HG03135 (cell line): ENCODE results near the gene UBE3C.
A peak's percentile ranks its signal among the peaks of the same experiment; 100 is the strongest.
"Not testable (repeated sequence)": the region's sequence is repeated elsewhere in the genome, so short reads cannot be mapped to it uniquely, and the experiment has no call there.

ENCODE experiments used
- ATAC-seq: cut with Tn5 transposase; IDR thresholded peaks from one replicate; pipeline ENCODE4 v1.9.1; 2021; ENCODE audit warnings: mild to moderate bottlenecking, moderate library complexity; ENCODE audit not compliant: unreplicated experiment

Gene UBE3C

DNA sequence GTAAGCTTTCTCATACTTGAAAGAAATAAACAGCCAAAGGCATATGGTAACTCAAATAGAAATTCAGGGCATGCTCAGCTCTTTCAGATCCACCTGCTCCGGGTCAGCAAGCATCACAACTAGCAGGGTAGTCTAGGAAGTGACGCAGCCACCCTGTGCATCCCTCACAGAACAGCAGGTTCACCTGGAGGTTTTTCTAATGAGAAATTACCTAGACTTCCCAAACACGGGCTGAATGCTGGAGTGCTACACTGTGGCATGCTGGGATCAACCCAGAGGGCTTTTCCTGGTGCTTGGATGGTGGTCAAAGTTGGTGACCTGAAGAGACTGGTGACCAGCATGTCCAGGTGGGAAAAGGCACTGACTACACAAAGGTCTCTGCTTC lies 131.3 kb downstream of the UBE3C start:
- no peak for ATAC-seq

- no peak for ATAC-seq
Observed at GRCh38 chr7:157271315-157271990, 132.7 kb downstream of the UBE3C start.

GRCh38 chr7:157271991-157272324 lies 133.2 kb downstream of the UBE3C start:
- no peak for ATAC-seq

DNA sequence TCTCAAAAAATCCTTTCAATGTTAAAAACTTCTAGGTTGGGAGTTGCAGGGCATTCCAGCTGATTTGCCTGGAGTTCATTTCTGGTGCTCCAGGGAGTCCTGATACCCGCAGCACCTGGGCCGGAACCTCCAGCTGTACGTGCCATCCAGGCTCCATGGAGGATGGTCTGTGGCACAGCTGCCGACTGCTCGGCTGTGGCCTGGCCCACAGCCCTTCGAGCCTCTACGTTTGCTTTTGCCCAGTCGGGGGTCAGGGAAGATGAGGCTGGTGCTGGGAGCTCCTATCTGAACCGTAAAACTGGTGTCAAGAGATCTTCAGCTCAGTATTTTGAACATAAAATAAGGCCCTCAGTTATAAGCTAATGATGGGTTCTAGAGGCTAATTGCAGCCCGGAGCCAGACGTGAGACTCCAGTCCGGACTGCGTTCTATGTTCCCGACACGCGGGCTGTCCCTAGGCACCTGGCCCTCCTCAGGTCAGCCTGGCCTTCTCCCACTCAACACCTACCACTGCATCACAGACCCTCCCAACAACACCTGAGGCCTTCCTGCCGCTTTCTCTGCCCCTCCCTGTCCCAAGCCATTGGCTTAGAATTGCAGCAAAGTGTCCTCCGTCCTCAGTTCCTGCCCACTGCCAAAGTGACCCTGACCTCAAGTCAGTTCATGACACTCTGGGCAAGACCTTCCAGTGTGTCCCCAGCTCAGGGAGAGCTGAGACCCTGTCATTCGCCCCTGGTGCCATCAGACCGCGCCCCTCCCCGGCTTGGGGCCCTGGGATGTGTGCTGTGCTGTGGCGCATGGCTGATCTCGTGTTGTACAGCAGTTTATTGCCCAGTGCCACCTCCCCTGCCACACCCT lies 133.9 kb downstream of the UBE3C start:
- ATAC-seq = no peak

DNA sequence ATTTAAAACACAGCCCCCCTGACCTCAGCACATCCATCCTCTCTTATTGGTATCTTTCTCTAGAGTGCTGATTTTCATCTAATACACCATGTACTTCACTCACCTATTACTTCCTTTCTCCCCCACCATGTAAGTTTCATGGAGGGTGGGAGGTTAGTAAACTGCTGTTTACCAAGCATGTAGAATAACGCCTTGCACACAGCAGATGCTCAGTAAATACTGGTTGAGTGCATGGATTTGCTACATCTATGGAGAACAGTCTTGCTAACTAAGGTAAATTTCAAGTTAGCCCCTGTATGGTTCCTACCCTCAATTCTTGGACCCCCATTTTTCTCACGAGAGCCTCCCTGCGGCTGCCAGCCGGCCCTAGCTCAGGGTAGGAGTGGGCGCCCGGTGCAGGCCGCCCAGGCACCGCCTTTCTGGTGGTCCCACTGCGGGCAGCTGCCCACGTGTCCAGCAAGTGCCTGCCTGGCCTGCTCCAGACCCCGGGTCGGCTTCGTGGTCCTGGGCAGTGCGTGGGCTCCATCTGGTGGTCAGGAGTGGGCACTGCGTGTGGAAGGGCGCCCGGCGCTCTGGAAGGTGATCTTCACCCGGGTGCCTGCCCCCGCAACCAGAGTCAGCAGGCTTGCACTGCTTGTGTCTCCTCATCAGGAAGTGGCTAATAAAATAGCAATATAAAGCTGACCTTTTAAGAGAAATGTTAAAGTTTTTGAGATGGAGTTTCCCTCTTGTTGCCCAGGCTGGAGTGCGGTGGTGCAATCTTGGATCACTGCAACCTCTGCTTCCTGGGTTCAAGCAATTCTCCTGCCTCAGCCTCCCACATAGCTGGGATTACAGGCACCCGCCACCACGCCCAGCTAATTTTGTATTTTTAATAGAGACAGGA lies 134.7 kb downstream of the UBE3C start:
- ATAC-seq = peak; percentile 83

GRCh38 chr7:157274094-157274634 lies 135.4 kb downstream of the UBE3C start:
- not testable (repeated sequence) for ATAC-seq

GRCh38 chr7:157274991-157275427 lies 136.3 kb downstream of the UBE3C start:
- ATAC-seq = no peak

- ATAC-seq = no peak
Observed at GRCh38 chr7:157276091-157276561, 137.4 kb downstream of the UBE3C start.

DNA sequence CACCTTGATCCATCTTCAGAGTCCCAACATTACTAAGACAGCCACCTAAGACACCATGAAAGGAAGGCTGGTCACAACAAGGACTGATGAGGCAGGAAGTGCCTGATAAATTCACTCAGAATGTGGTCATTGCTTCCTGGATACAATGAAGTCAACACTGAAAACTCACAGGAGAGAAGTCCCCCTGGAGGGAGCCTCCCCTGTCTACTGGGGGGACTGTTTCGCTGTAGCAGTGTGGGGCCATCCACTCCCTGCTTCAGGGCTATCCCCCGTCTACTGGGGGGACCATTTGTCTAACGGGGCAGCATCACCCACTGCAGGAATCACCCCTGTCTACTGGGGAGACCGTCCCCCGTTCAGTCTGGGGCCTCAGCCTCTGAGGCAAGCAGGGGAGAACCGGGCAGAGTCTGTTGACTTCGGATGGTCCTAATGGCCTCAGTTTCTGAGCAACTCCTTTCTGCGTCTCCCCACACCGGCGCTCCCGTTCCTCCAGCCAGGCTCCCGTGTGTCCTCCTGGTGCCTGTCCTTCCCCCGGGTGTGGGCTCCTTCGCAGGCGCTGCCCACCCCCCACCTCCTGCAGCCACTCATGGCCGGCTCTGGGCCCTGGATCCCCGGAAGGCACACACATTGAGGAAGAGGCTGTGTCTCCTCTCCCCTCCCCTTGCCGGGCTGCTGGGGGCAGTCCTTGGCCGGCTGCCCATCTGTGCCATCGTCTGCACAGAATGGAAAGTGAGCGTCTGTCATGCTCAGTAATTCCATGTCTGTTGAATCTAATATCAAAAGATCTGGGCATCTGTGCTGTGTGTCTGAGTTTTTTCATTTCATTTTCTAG lies 138.2 kb downstream of the UBE3C start:
- ATAC-seq = no peak

DNA sequence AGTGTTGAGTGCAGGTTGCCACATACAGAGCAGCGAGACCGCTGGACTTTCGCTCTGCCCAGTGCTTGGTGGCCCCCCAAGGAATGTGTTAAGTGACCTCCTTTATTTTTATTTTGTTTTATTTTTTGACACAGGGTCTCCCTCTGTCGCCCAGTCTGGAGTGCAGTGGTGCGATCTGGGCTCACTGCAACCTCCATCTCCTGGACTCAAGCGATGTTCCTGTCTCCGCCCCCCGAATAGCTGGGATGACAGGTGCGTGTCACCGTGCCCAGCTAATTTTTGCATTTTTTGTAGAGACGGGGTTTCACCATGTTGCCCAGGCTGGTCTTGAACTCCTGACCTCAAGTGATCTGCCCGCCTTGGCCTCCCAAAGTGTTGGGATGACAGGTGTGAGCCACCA lies 138.8 kb downstream of the UBE3C start:
- not testable (repeated sequence) for ATAC-seq

GRCh38 chr7:157278167-157278790 lies 139.6 kb downstream of the UBE3C start:
- no peak for ATAC-seq

DNA sequence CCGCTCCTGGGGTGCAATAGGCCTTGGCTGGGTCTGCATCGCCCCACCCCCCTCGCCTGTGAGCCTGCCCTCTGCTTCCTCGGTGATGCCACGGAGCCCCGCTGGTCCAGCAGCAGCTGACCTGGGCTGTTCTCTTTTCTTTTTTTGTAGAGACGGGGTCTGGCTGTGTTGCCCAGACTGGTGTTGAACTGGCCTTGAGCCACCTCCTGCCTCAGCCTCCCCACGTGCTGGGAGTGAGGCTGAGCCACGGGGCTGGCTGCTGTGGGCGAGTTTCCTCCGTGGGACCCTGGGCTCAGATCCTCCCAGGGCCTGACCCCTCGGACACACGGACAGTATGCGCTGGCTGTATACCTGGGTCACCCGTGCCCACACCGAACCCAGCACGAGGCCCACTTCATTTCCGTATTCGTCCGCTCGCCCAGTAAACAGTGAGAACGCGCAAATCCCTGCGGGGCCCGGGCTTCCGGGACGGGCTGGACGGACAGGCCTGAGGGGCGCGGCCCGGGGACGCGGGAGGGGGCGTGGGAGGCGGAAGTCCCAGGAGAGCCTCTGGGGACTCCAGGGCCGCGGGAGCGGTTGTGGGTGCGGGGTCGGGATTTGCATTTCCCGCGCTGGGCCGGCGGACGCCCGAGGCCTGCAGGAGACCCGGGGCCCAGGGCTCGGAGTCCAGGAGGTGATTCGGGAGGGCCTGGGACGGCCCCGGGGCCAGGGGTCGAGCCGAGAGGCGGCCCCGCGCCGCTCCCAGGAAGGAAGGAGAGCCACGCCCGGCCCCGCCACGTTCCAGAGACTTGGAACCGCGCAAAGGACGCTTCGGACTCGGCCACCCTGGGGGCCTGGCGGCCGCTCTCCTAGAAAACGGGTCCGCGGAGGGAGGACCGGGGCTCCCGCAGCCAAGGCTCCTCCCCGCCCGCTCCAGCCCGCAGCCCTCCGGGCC lies 140.3 kb downstream of the UBE3C start:
- no peak for ATAC-seq

DNA sequence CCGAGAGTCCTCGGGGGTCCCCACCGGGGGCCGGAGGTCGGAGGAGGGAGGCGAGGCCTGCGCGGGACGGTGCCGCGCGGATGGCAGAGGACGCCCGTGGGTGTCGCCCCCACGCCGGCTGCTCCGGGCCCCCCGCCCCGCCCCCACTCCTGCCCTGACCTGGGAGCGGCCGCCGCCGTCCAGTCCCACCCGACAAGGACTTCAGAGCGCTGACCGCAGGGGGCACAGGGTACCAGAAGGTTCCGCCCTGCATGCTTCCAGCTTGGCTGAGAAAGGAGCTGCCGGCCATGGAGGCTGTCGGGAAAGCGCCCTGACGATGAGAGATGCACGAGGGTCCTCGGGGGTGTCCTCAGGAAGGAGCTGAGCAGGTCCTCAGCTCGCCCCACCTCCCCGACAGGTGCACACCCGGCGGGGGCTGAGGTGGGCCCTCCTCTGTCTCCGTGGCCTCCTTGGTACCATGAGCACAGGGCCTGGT lies 141.1 kb downstream of the UBE3C start:
- ATAC-seq = no peak

DNA sequence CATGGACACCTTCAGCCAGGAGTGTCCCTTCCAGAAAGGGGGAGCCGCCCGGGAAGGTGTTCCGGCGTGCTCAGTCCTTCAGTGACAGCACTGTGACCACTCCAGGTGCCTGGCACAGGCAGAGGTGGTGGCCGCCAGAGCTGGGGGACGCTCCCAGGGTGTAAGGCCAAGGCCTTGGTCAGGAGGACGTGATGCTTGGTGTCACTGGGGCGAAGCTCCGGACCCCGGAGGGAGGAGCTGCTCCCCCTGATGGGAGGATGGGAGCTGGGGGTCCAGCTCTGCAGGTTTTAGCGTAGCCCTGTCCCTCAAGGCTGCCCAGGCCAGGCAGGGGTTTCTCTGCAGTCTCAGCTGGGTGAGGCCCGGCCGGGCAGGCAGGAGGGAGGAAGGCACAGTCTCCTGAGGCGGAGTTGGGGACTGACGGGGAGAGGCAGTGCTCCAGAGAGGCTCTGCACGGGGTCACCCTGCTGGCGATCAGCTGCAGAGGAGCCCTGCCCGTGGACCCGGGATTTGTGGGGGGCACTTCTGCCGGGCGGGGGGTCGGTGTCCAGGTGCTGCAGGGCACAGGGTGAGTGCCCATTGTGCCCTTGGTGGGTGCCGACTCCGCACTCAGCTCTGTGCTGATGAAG lies 141.6 kb downstream of the UBE3C start:
- ATAC-seq = no peak

- no peak for ATAC-seq
Observed at GRCh38 chr7:157281221-157281998, 142.7 kb downstream of the UBE3C start.

- no peak for ATAC-seq
Observed at GRCh38 chr7:157282141-157282801, 143.5 kb downstream of the UBE3C start.
